Adrenal gland (tissue), 12 donors: ENCODE measurements around the gene AKT3. TPM values are rescaled to one million over a fixed set of nuclear protein-coding genes. Genes with fewer than 3 reads are reported as not detected.

Experiments
- DNase-seq, 7 donors: peaks; one replicate each; pipeline ENCODE4 v3.0.0-alpha.2; 2019 to 2020
- H3K27ac ChIP-seq, 5 donors: fragments of 200-600 bp; sonication (generic) in 4 of 5; 1 replicate in 3 of 5; 2 replicates in 2 of 5; pipeline versions ENCODE4 v1.5.1 to v1.8.0; 2016 to 2020; ENCODE audit warnings: mild to moderate bottlenecking in 1 of 5
- H3K27me3 ChIP-seq: fragments of 200-600 bp; 2 replicates; pipeline ENCODE4 v1.8.0; 2021
- H3K36me3 ChIP-seq, 2 donors: fragments of 200-600 bp; replicated peaks in 1 of 2; 1 replicate in 1 of 2; 2 replicates in 1 of 2; pipeline versions ENCODE4 v1.5.1 to v1.8.0; 2018 to 2022
- H3K4me1 ChIP-seq, 2 donors: fragments of 200-600 bp; replicated peaks in 1 of 2; 1 replicate in 1 of 2; 2 replicates in 1 of 2; pipeline versions ENCODE4 v1.5.1 to v1.8.0; 2018 to 2021
- H3K4me3 ChIP-seq, 4 donors: fragments of 200-600 bp; sonication (generic) in 3 of 4; one replicate each; pipeline ENCODE4 v1.5.1; 2016 to 2018
- H3K9me3 ChIP-seq, 3 donors: fragments of 200-600 bp; sonication (generic) in 1 of 3; replicated peaks in 1 of 3; 1 replicate in 2 of 3; 2 replicates in 1 of 3; pipeline versions ENCODE4 v1.5.1 to v1.8.0; 2016 to 2021
- POLR2A ChIP-seq, 2 donors: fragments of 450-650 bp; IDR thresholded peaks; one replicate each; pipeline ENCODE4 v1.6.1; 2017; ENCODE audit warnings: antibody characterized with exemption in 2 of 2, mild to moderate bottlenecking in 2 of 2, moderate library complexity in 1 of 2
- WGBS, 4 donors: extraction: QIAGEN DNeasy Blood & Tissue Kit in 2 of 4; methylation state at CpG; one replicate each; pipeline versions ENCODE4 v1.1.5 to v1.1.7; 2013 to 2017; 5-methylcytosine and 5-hydroxymethylcytosine counted together
- intact Hi-C, 2 donors: fragments of 100-400 bp; cut with DNase I; formaldehyde crosslinking; loops; one replicate each; pipeline versions ENCODE4 v1.14.1 to v1.15.0; 2022 to 2023
- polyA plus RNA-seq, 3 donors: library from polyadenylated mRNA; stranded (reverse); fragments of 200-250 nt in 2 of 3; fragments of 350-450 nt in 1 of 3; fragmentation: Illumina TruSeq in 1 of 3; extraction: RNeasy Lipid Tissue Mini Kit (QIAGEN cat#74804) in 1 of 3; gene quantifications; one replicate each; pipeline ENCODE4 v1.2.3, GENCODE V29; 2013 to 2014
- total RNA-seq, 9 donors: library from RNA; depleted of rRNA in 4 of 9; stranded (reverse); fragments of >200 nt in 4 of 9; fragments of 120-200 nt in 1 of 9; fragmentation: NEBNext Ultra II Directional in 1 of 9; extraction: Animal tissue kit (Norgen Biotek cat#: 25700) in 1 of 9; gene quantifications; one replicate each; pipeline versions ENCODE4 v1.1.0 to v1.2.4, GENCODE V29; 2013 to 2023
- TF ChIP-seq, protein P1 (sequence below), 6 experiments: fragments of 450-650 bp in 4 of 6; fragments of 200-600 bp in 2 of 6; sonication (generic) in 1 of 6; IDR thresholded peaks; 1 replicate in 5 of 6; 2 replicates in 1 of 6; pipeline versions ENCODE4 v1.5.1 to v1.8.0; 2016 to 2021; ENCODE audit warnings: antibody characterized with exemption in 6 of 6, mild to moderate bottlenecking in 2 of 6, moderate library complexity in 1 of 6
- donor health status: healthy with polysubstance abuse.
- donor health status: Bipolar disorder and iron deficiency.
- donor health status: DM: yes; HTN: yes; CAD: no.
- donor health status: DM: no; HTN: no; CAD: no.
- donor health status: DM: no; HTN: no; CAD: no.
- donor health status: DM: yes; HTN: yes; CAD: no.

AKT3 gene
- total and polyA plus RNA-seq, 12 donors: 11.4 to 82.3 (median 32.4) TPM

DNA sequence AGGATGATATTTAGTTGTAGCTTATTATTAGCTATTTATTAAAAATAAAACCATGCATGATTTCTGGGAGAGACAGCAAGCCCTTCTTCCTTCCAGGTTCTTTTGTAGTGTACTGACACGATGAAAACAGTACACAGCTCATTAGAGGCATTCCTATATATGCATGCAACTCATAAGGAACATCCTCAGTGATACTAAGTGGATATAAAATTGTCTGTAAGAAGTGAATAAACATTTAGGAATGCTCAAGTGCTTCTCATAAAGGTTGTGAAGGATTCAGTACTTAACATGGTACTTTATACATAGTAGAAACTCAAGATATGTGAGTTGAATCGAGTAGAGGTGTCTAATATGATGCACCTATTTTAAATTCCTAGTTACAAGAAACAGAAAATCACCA lies 306.5 kb downstream of the AKT3 start:
- DNase-seq: no peak
- 91 to 98% (median 97%) methylated on average over 2 of the region's 2 CpGs for WGBS, 4 donors
- Histone ChIP-seq H3K36me3 (no peaks in the 10 kb centered on the region), H3K4me1 (no peaks in the 10 kb centered on the region), H3K27me3 (no peaks in the 10 kb centered on the region), H3K9me3 (no peaks in the 10 kb centered on the region), H3K4me3 (no peak overlapping the region), H3K27ac (no peak overlapping the region)
- no peak for TF ChIP-seq POLR2A (IDR thresholded peaks at IDR 0.05)
- TF ChIP-seq, protein P1, sequence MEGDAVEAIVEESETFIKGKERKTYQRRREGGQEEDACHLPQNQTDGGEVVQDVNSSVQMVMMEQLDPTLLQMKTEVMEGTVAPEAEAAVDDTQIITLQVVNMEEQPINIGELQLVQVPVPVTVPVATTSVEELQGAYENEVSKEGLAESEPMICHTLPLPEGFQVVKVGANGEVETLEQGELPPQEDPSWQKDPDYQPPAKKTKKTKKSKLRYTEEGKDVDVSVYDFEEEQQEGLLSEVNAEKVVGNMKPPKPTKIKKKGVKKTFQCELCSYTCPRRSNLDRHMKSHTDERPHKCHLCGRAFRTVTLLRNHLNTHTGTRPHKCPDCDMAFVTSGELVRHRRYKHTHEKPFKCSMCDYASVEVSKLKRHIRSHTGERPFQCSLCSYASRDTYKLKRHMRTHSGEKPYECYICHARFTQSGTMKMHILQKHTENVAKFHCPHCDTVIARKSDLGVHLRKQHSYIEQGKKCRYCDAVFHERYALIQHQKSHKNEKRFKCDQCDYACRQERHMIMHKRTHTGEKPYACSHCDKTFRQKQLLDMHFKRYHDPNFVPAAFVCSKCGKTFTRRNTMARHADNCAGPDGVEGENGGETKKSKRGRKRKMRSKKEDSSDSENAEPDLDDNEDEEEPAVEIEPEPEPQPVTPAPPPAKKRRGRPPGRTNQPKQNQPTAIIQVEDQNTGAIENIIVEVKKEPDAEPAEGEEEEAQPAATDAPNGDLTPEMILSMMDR (IDR thresholded peaks at IDR 0.05): no peak
- intact Hi-C loops: no loop called here

DNA sequence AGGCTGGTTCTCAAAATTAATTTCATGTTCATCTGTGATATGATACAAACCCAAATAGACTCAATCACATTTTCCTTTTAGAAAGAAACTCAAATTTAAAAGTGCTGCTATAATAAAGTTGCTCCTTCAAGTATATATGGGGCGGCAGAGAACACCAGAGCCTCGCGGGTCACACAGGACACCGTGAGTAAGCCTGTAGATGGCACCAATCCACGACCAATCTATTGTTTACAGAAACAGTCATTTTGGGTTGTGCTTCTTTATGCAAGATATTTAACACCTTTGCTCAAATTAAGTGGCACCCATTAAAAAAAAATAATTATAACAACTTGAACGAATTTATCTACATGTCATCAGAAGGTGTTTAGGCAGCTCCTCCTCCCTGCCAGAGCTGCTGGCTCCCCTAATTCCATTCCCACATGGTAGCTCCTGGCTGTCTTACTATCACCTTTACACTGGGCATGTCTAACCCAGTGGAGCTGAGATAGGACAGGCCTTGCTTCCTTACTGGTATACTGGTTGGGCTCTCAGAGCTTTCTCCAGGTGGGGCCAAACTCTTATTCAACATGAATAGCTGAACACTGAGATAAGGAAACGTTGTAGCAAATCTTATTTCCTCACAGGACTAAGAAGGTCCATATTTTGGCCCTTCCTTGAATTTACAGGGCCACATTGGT lies 307.2 kb downstream of the AKT3 start:
- intact Hi-C loops: no loop called here
- 78 to 87% (median 80%) methylated on average over 7 of the region's 7 CpGs for WGBS, 4 donors
- DNase-seq: no peak
- Histone ChIP-seq H3K36me3 (no peaks in the 10 kb centered on the region), H3K4me3 (no peak overlapping the region), H3K27me3 (no peaks in the 10 kb centered on the region), H3K9me3 (no peaks in the 10 kb centered on the region), H3K27ac (no peak overlapping the region), H3K4me1 (no peaks in the 10 kb centered on the region)
- no peak for TF ChIP-seq POLR2A (IDR thresholded peaks at IDR 0.05)
- TF ChIP-seq, protein P1 (IDR thresholded peaks at IDR 0.05): no peak

DNA sequence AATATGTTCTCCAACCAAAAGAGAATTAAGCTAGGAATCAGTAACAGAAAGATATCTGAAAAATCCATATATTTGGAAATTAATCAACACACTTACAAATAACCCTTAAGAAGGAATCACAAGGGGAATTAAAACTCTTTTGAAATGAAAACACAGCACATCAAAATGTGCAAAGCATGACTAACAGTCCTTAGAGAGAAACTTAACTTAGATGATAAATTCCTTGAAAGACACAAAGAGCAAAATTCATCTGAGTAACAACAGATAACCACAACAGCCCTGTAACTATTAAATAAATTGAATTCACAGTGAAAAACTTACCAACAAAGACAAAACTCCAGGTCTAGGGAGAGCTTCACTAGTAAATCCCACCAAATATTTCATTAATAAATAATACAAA lies 310.4 kb downstream of the AKT3 start:
- Histone ChIP-seq H3K9me3 (no peaks in the 10 kb centered on the region), H3K4me3 (no peak overlapping the region), H3K4me1 (no peaks in the 10 kb centered on the region), H3K36me3 (no peaks in the 10 kb centered on the region), H3K27me3 (no peaks in the 10 kb centered on the region), H3K27ac (no peak overlapping the region)
- TF ChIP-seq, protein P1 (IDR thresholded peaks at IDR 0.05): no peak
- TF ChIP-seq POLR2A (IDR thresholded peaks at IDR 0.05): no peak
- DNase-seq: no peak
- intact Hi-C loops: no loop called here

DNA sequence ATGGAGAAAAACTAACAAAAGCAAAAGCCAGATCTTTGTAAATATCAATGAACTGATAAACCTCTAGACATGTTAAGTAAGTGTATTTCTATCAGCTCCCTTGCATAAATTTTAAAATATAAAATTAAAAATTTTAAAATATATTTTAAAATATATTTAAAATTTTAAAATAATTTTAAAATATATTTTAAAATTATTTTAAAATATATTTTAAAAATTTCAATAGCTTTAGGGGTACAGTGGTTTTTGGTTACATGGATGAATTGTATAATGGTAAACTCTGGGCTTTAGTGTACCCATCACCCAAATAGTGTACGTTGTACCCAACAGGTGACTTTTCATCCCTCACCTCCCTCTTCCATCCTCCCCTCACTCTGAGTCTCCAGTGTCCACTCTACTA lies 315.0 kb downstream of the AKT3 start:
- 84 to 97% (median 96%) methylated on average over 1 of the region's 1 CpG for WGBS, 4 donors
- H3K4me1 ChIP-seq: no peaks in the 10 kb centered on the region
- no peak overlapping the region for H3K4me3 ChIP-seq
- H3K9me3 ChIP-seq: no peaks in the 10 kb centered on the region
- H3K27ac ChIP-seq: no peak overlapping the region
- TF ChIP-seq POLR2A (IDR thresholded peaks at IDR 0.05): no peak
- TF ChIP-seq, protein P1 (IDR thresholded peaks at IDR 0.05): no peak
- no peaks in the 10 kb centered on the region for H3K27me3 ChIP-seq
- no peaks in the 10 kb centered on the region for H3K36me3 ChIP-seq
- intact Hi-C loops: no loop called here
- no peak for DNase-seq
